DMS 273 (cell line): Measurements from ENCODE around the gene PMM2.
"Not testable (repeated sequence)": the region's sequence is repeated elsewhere in the genome, so short reads cannot be mapped to it uniquely, and the experiment has no call there.

Source experiments
- DNase-seq: peaks from one replicate; lab custom pipeline; 2025; ENCODE audit not compliant: unreplicated experiment; lab: John Stamatoyannopoulos, UW

Gene PMM2

GRCh38 chr16:8781797-8782196 lies 15.8 kb upstream of the PMM2 start:
- DNase-seq, result no peak

- DNase-seq, result no peak
Observed at GRCh38 chr16:8782673-8783072, 15.0 kb upstream of the PMM2 start.

GRCh38 chr16:8785408-8785807 lies 12.2 kb upstream of the PMM2 start:
- no peak for DNase-seq

GRCh38 chr16:8786316-8786715 lies 11.3 kb upstream of the PMM2 start:
- not testable (repeated sequence) for DNase-seq

GRCh38 chr16:8788578-8789172 lies 9.0 kb upstream of the PMM2 start:
- DNase-seq, result no peak

- DNase-seq, result no peak
Observed at GRCh38 chr16:8795091-8795490, 2.5 kb upstream of the PMM2 start.

GRCh38 chr16:8795818-8796217 lies 1.8 kb upstream of the PMM2 start:
- DNase-seq, result no peak

GRCh38 chr16:8796469-8797363 lies 923 bp upstream of the PMM2 start:
- peak; percentile 40 for DNase-seq

- peak; percentile 52 for DNase-seq
Observed at GRCh38 chr16:8798174-8798527, 512 bp downstream of the PMM2 start.

- no peak for DNase-seq
Observed at GRCh38 chr16:8798535-8799157, 1.0 kb downstream of the PMM2 start.

- DNase-seq, result no peak
Observed at GRCh38 chr16:8801701-8802100, 4.1 kb downstream of the PMM2 start.

- DNase-seq, result not testable (repeated sequence)
Observed at GRCh38 chr16:8803733-8804132, 6.1 kb downstream of the PMM2 start.

- DNase-seq, result no peak
Observed at GRCh38 chr16:8804313-8804712, 6.7 kb downstream of the PMM2 start.

- DNase-seq, result no peak
Observed at GRCh38 chr16:8806272-8806983, 8.8 kb downstream of the PMM2 start.

- DNase-seq, result no peak
Observed at GRCh38 chr16:8807189-8807588, 9.6 kb downstream of the PMM2 start.

GRCh38 chr16:8808009-8808408 lies 10.4 kb downstream of the PMM2 start:
- no peak for DNase-seq

GRCh38 chr16:8808613-8809353 lies 11.1 kb downstream of the PMM2 start:
- no peak for DNase-seq

GRCh38 chr16:8812162-8812843 lies 14.7 kb downstream of the PMM2 start:
- no peak for DNase-seq

GRCh38 chr16:8814095-8814806 lies 16.6 kb downstream of the PMM2 start:
- no peak for DNase-seq
